ENCODE data around the gene PSME2. TPM values are rescaled to one million over a fixed set of nuclear protein-coding genes. Genes with fewer than 3 reads are reported as not detected.

PSME2 gene
- total and polyA plus RNA-seq, 2 of the 13 experiments (the other 11 are each of a cell fraction or from before 2014, with no cell fraction given) = 332 to 716 TPM

DNA sequence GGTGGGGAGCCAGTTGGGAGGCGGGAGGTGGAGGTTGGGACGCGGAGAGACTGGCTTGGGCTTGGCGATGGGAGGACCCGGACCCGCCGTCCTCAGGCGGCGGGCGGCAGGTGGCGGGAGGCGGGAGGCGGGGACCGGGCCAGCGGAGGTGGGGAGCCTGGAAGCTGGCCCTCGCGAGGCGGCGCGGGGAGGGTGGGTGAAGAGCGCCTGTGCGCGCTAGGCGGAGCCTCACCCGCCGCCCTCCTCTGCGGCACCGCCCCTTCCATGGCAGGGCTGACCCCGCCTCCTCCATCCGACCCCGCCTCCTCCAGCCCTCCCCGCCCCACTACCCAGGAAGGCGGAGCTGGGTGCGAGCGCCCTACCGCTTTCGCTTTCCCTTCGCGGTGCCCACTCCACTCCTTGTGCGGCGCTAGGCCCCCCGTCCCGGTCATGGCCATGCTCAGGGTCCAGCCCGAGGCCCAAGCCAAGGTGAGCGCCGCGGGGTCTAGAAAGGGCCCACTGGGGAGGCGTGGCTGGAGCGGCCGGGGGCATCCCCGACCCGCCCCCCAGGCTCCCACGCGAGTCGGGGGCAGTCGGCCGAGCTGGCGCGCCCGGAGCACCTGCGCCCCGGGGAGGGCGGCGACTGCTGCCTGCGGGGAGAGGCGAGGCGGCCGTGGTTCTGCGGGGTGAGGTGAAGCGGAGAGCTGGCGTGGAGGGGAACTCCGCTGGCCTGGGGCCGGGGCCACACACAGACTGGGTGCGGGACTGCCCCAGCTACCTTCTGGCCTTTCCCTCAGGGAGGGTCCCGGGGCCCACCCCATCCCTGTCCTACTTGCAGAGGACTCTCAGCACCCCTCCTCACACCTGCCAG is 10.4 kb downstream of the PSME2 start, which contains the start of gene PSME1 (continued):
- TF ChIP-seq MTA1 (CRISPR knock-in tag; IDR thresholded peaks at IDR 0.05; ENCODE audit: borderline replicate concordance) (peak; percentile 22; the same call in 1 of the 2 replicates), ZNF205 (CRISPR knock-in tag; IDR thresholded peaks at IDR 0.05) (no peak; the same call in 1 of the 2 replicates), ZNF33B (CRISPR knock-in tag; IDR thresholded peaks at IDR 0.05) (peak; percentile 79), ZNF557 (CRISPR knock-in tag; IDR thresholded peaks at IDR 0.05) (0 out of 2 replicates have a peak, but pooled peaks have one; percentile 40), MAFG (CRISPR knock-in tag; IDR thresholded peaks at IDR 0.05) (no peak), NAIF1 (CRISPR knock-in tag; IDR thresholded peaks at IDR 0.05; ENCODE audit: borderline replicate concordance) (no peak), CREM (IDR thresholded peaks at IDR 0.05) (no peak), CREM (CRISPR knock-in tag; IDR thresholded peaks at IDR 0.05) (no peak; the same call in 1 of the 2 replicates), ZNF569 (CRISPR knock-in tag; IDR thresholded peaks at IDR 0.05; ENCODE audit: borderline replicate concordance) (peak; percentile 19; the same call in 1 of the 2 replicates), NR1H2 (CRISPR knock-in tag; IDR thresholded peaks at IDR 0.05; ENCODE audit: borderline replicate concordance, low read depth) (no peak; the same call in 1 of the 2 replicates), ZFP36L2 (CRISPR knock-in tag; IDR thresholded peaks at IDR 0.05) (0 out of 2 replicates have a peak, but pooled peaks have one; percentile 87), ZNF546 (CRISPR knock-in tag; conservative IDR thresholded peaks at IDR 0.05) (peak; percentile 77), SP140L (CRISPR knock-in tag; IDR thresholded peaks at IDR 0.05; ENCODE audit: borderline replicate concordance) (no peak), ZMYM2 (CRISPR knock-in tag; IDR thresholded peaks at IDR 0.05) (no peak), ZNF790 (CRISPR knock-in tag; IDR thresholded peaks at IDR 0.05; ENCODE audit: borderline replicate concordance) (no peak), ZFP62 (CRISPR knock-in tag; IDR thresholded peaks at IDR 0.05) (no peak), EED (CRISPR knock-in tag; IDR thresholded peaks at IDR 0.05) (peak; percentile 94), HDAC2 (CRISPR knock-in tag; IDR thresholded peaks at IDR 0.05) (peak; percentile 52; the same call in 1 of the 2 replicates), PHF5A (CRISPR knock-in tag; IDR thresholded peaks at IDR 0.05; ENCODE audit: low read depth, unreplicated experiment) (no peak), ZNF709 (CRISPR knock-in tag; IDR thresholded peaks at IDR 0.05) (no peak), ZNF543 (CRISPR knock-in tag; IDR thresholded peaks at IDR 0.05) (peak; percentile 82; the same call in 1 of the 2 replicates)
- TF ChIP-seq, protein P1, sequence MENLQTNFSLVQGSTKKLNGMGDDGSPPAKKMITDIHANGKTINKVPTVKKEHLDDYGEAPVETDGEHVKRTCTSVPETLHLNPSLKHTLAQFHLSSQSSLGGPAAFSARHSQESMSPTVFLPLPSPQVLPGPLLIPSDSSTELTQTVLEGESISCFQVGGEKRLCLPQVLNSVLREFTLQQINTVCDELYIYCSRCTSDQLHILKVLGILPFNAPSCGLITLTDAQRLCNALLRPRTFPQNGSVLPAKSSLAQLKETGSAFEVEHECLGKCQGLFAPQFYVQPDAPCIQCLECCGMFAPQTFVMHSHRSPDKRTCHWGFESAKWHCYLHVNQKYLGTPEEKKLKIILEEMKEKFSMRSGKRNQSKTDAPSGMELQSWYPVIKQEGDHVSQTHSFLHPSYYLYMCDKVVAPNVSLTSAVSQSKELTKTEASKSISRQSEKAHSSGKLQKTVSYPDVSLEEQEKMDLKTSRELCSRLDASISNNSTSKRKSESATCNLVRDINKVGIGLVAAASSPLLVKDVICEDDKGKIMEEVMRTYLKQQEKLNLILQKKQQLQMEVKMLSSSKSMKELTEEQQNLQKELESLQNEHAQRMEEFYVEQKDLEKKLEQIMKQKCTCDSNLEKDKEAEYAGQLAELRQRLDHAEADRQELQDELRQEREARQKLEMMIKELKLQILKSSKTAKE (CRISPR knock-in tag; IDR thresholded peaks at IDR 0.05; ENCODE audit: borderline replicate concordance) = no peak
- TF ChIP-seq, protein P2, sequence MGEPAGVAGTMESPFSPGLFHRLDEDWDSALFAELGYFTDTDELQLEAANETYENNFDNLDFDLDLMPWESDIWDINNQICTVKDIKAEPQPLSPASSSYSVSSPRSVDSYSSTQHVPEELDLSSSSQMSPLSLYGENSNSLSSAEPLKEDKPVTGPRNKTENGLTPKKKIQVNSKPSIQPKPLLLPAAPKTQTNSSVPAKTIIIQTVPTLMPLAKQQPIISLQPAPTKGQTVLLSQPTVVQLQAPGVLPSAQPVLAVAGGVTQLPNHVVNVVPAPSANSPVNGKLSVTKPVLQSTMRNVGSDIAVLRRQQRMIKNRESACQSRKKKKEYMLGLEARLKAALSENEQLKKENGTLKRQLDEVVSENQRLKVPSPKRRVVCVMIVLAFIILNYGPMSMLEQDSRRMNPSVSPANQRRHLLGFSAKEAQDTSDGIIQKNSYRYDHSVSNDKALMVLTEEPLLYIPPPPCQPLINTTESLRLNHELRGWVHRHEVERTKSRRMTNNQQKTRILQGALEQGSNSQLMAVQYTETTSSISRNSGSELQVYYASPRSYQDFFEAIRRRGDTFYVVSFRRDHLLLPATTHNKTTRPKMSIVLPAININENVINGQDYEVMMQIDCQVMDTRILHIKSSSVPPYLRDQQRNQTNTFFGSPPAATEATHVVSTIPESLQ (CRISPR knock-in tag; conservative IDR thresholded peaks at IDR 0.05) = no peak; the same call in 1 of the 2 replicates
- TF ChIP-seq, protein P3, sequence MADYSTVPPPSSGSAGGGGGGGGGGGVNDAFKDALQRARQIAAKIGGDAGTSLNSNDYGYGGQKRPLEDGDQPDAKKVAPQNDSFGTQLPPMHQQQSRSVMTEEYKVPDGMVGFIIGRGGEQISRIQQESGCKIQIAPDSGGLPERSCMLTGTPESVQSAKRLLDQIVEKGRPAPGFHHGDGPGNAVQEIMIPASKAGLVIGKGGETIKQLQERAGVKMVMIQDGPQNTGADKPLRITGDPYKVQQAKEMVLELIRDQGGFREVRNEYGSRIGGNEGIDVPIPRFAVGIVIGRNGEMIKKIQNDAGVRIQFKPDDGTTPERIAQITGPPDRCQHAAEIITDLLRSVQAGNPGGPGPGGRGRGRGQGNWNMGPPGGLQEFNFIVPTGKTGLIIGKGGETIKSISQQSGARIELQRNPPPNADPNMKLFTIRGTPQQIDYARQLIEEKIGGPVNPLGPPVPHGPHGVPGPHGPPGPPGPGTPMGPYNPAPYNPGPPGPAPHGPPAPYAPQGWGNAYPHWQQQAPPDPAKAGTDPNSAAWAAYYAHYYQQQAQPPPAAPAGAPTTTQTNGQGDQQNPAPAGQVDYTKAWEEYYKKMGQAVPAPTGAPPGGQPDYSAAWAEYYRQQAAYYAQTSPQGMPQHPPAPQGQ (CRISPR knock-in tag; IDR thresholded peaks at IDR 0.05; ENCODE audit: borderline replicate concordance) = no peak
